Measurements from ENCODE around the gene DOCK4.
A peak's percentile ranks its signal among the peaks of the same experiment; 100 is the strongest.

DOCK4 gene

DNA sequence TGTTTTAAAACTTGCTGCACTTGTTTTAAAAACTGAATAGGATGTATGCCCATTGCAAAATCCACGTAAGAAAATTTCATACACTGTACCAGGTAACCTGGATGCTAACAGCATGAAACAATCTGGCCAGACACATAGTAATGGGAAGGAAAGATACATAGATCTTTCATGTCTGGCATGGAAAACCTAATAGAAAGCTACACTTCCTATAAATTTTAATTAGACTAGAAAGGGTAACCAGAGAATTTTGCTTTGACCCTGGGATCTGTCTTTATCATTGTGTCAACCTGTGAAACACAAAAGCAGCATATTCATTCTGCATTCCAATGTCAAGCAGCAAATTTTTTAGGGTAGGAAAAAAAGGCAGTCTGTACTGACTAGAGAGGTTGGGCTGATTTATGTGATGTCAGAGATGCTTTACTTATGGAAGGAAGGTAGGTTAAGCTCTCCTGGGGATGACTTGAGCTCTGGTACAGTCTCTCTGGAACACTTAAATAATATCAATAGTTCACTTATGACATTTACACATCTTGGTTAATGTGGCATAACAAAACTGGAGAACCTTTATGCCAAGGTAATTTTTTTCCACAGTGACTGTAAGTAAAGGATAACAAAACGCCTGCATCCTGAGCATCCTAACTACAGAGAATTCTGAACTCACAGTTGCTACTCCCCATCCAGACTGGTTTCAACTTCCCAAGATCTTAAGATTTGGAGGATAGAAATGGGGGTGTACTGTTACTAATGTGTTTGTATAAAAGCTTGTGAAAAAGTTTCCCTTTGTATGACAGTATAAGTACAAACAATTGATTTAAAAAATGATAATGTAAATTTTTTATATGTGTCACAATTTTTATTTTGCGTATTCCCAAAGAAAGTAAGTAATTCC is 44.7 kb downstream of the DOCK4 start:
- DNase-seq (ENCODE audit: low read depth, low spot score) = no peak

DNA sequence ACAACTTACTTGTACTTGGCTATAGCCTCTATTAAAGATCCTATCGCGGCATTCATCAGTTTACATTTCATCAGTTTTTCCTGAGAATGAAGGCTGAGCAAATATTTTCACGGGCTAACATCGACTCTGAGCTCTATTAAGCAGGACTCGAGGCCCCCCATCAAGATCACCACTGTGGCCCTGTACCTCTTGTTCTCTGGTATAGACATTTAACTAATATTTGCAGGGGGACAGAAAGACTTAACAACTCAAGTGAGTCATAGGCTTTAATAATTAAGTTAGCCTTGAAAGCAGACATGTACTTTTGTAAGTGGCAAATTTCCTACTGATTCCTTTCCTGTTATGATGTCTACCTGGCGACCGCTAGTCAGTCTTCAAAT is 45.4 kb downstream of the DOCK4 start:
- no peak for DNase-seq (ENCODE audit: low read depth, low spot score)

DNA sequence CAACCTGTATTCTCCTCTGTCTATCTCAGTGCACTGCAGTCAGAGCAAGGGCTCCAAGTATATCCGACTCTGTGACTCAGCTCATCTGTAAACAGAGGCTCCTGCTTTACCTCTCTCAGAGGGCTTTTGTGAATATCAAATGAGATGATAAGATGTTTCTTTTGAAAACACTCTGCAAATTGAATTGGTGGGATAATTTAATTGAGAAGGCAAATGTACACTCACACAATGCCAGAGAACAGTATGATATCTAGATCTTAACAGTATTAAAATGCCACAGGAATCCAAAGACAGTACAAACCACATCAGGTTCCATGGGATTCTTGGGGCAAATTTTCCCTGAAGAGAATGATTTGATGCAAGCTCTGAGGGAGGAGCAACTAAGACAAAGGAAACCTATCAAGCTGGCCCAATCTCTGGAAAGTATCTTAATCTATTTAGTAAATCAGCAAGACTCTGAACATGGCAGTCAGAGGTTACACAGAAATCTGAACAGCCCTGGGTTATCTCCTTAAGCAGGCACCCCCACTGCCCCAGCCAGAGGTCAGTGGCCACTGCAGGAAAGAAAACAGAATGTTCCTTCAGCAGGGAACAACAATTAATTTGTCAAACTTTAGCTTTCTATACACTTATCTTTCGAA is 45.9 kb downstream of the DOCK4 start:
- no peak for DNase-seq (ENCODE audit: low read depth, low spot score)

DNA sequence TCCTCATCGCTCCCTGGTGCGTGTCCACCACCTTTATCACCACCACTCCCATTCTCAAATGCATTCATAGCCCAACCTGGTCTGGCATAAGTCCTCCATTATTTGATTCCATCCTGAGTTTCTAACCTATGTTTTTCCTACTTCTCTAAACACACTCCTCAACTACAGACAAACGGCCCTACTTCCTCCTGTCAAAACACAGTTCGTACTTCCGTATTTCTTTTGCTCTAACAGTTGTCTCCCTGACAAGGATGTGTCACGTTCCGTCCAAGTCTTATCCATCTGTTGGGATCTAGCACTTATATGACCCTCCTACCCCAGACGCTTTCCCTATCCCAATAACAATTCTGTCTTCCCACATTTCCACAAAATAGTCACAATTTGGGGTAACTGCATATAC is 46.8 kb downstream of the DOCK4 start:
- DNase-seq (ENCODE audit: low read depth, low spot score) = no peak

DNA sequence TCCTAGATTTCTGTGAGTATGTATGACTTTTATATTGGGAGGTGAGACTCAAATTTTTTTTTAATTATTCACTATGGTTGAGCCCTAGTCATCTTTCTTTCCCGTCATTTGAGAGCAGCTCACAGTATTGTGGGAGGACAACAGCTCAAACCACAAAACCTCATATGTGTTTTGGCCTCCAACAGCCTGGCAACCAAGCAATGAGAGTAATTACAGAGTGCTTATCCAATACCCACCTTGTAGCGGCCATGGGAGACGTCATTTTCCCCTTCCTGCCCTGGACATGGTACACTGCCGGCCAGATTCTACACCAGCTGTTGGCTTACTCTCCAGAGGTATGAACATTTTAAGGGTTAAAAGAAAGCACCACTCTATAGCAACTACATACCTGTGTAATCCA is 49.1 kb downstream of the DOCK4 start:
- DNase-seq (ENCODE audit: low read depth, low spot score) = no peak

DNA sequence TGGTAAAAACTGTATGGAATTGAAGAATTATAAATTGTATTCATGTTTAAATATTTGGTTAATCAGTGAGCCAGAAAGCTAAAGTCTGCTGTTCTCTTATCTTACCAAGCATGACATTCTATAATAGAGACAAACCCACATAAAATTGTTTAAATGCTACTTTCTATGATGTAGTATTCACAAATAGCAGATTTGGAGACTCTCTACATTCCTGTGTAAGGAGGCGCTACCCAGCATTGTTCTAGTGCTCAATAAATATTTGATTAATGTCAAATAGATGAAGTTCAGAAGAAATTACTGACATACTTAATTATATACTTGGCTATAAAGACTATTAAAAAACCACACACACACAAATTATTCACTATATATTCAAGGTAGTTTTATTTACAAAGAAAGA is 49.8 kb downstream of the DOCK4 start:
- no peak for DNase-seq (ENCODE audit: low read depth, low spot score)

DNA sequence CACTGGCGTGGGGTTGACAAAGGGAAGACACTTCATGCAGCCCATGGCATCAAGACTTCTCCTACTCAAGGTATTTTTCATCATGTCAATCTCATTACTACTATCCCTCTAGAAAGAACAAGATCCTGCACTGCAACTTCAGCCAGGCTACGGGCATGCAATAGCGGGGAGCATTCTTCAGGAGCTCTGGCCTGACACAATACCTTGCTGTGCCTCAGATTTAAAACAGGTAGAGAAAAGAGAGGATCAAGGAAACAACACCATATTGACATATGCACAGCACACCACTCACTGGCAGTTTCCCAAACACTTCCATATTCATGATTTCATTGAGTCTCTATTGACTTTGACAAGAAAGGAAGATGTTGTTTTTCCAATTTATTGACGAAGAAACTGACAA is 51.5 kb downstream of the DOCK4 start:
- DNase-seq (ENCODE audit: low read depth, low spot score) = no peak

DNA sequence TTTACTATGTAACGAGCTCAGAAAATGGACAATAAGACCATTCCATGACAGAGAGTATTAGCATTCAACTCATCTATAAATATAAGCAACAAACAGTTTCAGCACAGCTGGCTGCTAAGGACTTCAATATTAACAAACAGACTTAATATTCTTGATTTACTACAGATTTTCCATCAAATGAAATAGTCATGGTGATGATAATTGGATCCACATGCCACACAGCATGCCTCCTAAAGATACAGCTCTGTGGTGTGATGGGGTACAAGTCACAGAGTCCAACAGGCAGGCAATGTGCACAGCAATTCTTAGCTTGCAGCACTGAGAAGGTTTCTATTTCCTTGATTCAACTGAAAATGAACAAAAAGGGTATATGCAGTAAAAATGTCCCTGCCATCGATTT is 54.0 kb downstream of the DOCK4 start:
- peak; percentile 34 for DNase-seq (ENCODE audit: low read depth, low spot score)

DNA sequence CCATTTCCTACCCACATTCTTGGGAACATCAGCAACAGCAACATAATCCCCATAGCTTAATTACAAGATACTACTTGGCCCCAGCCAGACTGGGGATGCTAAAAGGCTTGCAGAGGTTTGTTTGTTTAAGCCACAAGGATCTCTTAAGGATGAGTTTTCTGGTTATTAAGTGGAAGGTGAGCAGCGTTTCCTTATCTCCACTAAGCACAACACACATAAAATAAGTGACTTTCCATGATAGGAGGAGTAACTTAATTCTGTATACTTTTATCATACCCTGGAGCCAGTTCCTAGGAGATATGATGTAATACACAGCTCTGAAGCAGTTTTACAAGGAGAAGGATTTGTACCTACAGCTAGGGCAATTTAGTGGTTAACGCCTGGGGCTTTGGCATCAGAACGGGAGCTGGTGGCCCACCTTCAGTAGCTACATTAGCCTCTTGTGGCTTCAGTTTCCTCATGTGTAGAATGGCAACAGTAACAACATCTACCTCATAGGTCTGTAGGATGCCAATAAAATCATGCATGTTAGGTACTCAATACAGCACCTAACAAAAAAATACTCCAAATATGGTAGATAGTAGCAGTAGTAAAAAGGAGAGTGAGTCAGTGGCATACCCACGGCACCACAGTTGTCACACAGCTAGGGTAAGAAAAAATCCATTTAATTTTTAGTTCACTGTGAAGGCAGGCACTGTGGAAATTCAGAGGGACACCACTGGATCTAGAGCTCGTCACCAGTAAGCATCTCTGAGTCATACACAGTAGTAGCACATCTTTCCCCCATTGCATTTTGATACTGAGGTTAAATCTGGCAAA is 55.2 kb downstream of the DOCK4 start:
- DNase-seq (ENCODE audit: low read depth, low spot score) = no peak

DNA sequence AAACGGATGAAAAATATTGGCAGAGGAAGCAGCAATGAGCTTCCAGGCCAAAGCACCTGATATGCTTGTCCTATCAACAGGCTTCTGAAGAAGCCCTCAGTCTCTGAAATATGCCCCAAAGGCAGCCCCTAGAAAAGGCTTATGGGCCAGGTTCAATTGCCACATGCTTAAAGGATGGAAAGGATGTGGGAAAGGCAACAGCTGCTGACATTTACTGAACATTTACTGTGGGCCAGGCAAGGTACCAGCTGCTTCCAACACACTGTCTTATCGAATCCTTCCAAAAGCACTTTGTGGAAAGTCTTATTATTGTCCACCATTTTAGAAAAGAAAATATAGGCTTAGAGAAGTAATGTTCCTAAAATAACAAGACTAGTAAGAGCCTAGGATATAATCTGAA is 56.5 kb downstream of the DOCK4 start:
- DNase-seq (ENCODE audit: low read depth, low spot score) = no peak

DNA sequence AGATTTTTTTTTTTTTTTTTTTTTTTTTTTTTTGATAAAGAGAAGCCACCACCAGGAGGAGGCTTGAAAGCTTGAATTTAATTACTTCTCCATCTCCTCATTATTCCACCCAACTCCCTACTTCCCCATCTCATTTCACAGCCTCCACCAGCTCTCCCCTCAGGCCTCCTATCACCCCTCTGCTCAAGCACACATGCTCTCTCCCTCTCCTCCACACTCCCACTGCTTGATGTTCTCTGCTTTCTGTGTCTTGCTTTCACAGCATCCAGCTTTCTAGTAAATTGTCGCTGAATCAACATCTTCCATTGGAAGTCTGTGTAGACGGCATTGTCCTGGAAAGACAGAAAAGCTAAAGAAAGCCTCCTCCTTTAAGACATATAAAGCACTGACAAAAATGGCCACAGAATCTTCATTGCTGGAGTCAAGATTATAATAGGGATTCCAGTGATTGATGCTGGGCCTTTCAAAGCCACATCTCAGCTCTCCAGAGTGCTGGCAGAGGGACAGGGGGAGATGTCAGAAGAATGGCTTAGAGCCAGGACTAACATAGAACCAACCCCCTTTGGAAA is 58.3 kb downstream of the DOCK4 start:
- no peak for DNase-seq (ENCODE audit: low read depth, low spot score)

DNA sequence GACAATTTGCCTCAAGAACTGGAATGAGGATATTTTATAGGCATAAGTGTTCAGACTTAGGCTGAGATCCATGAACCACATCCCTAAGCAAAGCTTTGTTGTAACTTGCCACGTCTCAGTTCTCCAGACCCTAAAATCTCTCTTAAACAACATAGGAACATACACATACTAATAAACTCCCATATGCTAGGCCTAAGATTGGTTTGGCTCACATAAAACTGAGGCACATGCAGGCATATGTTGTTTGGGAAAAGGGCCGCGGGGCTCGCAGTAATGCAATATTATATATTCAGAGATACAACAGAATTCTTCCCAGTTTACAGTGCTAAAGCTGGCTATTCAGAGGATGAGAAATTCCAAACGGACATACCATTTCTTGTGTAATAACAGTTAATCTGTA is 61.0 kb downstream of the DOCK4 start:
- DNase-seq (ENCODE audit: low read depth, low spot score) = no peak

DNA sequence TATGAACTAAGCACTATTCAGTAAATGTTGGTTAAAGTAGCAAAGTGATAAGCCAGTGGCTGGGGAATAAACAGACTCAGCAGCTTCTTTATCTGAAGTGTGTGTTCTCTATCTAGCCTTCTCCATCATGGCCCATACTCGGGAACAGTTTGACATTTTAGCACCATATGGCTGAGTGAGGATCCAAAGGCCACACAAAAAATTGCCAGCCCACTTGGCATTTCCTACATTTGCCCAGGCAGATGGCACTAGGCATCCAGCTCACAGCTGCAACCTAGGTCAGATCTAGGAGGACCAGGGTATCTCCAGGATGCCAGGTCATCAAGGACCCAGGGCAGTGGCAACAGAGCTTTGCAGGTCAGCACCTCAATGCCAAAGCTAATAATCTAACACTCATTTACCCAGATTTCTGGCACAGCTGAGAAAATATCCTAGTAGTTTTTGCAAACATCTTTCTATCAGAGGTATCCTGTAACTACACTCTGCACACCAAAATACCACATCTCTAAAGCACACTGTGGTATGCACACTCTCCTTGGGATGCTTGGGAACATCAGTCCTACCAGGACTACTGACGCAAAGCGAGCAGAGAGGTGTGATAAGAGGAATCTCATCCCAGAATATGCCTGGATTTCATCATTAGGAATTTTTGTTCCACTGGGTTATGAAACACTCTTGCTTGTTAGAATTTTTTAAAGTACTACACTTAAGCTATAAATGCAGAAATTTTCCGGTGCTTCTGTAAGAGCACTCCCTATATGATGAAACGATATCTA is 61.7 kb downstream of the DOCK4 start:
- no peak for DNase-seq (ENCODE audit: low read depth, low spot score)

DNA sequence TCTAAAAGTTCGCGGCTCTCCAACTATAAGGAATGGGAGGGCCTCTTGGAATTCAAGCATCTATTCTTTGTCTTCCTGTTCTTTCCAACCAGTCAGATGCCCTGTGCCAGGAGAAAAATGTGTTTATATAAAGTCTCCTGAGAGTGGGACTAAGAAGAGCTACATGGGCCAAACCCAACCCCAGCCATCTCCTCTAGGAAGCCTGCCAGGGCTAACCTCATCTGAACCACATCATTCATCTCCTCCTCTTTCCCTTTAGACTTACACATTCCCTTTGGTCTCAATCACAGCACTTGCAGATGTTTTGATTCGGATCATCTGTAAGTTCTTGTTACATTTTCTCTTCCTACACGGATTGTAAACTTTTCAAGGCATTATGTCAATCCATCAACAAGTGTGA is 62.6 kb downstream of the DOCK4 start:
- no peak for DNase-seq (ENCODE audit: low read depth, low spot score)

DNA sequence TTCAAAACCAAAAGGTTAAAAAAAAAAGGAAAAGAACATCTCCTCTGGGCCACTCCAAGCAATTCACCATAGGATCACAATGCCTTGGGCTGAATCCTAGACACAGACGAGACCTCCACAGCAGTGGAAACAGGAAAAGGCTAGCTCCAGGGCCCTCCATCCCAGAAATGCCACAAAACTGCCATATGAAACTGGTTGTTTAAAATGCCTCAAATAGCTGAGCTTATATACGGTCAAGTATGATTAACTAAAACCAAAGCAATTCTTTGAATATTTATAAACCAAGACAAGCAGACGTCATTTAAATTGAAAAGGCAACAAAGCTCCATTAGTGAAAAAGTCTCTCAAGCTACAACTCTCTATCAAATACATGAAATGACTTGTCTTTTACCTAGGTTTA is 63.1 kb downstream of the DOCK4 start:
- DNase-seq (ENCODE audit: low read depth, low spot score) = no peak

DNA sequence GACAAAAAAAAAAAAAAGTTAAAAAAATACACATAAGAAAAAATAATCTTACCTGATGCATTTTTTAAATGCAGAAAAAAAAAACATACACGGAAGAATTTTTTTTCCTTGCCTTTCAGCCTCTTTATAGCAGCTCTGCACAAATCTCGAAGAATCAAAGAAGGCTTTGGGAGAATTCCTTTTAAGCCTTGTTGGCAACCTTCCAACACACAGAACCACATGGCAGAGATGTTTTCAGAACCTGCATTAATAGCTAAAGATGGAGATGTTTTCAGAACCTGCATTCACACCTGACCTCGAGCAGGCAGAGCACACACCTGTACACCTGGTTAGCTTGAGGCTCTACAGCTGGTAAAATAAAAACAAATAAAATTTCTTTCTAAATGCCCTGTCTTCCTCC is 65.6 kb downstream of the DOCK4 start:
- no peak for DNase-seq (ENCODE audit: low read depth, low spot score)

DNA sequence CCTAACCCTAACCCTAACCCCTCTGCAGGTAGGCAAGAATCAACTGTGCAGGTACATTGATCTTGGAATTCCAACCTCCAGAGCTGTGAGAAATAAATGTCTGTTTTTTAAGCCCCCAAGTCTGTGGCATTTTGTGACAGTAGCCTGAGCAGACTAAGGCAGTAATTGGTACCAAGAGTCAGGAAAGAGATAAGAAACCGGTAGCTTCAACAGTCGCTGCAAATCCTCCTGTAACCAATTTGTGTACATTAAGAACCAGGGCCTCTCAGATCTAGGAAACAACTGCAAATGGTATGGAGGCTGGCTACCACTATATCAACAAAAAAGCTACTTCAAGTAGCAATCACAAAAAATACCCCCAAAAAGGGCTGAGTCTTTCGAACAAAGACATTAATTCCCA is 67.3 kb downstream of the DOCK4 start:
- no peak for DNase-seq (ENCODE audit: low read depth, low spot score)

DNA sequence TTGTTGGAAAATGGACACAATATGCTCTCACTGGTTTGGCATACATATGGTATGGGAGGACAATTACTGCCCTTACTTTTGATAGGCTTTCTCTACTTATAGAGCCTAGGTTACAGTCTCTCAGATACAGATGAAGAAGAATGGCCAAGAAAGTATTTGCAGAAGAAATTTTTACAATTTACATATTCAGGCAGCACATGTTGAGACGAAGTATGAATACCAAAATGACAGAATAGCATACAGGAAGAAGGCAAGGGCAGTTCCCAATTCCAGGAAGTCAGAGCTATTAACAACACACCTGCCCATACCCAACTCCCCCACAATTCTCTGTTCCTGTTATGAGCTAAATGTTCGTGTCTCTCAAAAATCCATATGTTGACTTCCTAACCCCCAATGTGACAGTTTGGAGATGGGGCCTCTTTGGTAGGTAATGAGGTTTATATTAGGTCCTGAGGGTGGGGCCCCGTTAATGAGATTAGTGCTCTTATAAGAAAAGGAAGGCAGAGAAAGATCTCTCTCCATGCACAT is 67.8 kb downstream of the DOCK4 start:
- DNase-seq (ENCODE audit: low read depth, low spot score) = no peak

DNA sequence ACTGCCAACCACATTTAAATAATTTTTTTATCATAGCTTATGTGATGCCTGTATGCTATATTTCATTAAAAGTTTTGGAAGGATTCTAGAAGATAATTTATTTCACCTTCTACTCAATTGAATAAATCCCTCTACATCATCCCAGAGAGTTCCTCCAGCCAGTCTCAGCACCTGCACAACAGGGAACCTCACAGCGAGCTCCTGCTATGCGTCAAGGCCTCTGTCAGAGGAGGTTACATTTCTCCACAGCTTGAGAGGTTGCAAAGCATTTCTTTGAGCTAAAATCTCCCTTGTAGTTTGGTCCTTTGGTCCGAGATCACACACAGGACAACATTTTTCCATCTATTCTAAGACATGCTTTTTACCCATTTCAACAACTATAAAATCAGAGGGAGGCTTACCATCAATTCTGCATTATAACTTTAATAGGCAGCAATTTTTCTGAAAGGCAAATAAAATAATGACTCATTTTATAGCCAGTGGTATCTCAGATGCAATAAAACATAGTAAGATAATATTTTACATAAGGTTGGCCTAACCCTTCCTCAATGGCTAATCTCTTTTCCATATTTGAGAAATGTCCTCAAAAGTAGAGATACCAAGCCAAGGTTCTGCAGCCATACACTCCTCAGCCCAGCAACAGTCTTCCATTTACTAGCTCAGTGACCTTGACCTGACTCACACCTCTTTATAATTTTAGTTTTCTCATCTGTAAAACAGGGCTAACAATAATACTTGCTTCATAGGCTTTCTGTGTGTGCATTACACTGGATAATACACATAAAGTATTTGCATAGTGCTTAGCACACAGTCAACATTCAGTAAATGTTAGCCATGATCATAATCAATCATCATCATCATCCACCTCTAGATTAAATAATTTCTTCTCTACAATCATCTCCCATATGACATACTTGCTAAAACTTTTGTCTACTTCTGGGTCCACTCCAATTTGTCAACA is 68.8 kb downstream of the DOCK4 start:
- DNase-seq (ENCODE audit: low read depth, low spot score) = no peak
